Left ventricle myocardium inferior (tissue), 1 donor: ENCODE results near the gene FAM131B. TPM values are rescaled to one million over a fixed set of nuclear protein-coding genes. Genes with fewer than 3 reads are reported as not detected.

ENCODE experiments used
- DNase-seq: peaks from one replicate; pipeline ENCODE4 v3.0.0-alpha.2; 2020
- H3K27ac ChIP-seq: fragments of 200-600 bp; replicated peaks from 2 replicates; pipeline ENCODE4 v1.8.0; 2021
- H3K27me3 ChIP-seq: fragments of 200-600 bp; 2 replicates; pipeline ENCODE4 v1.8.0; 2021; ENCODE audit warnings: low read depth
- H3K36me3 ChIP-seq: fragments of 200-600 bp; 2 replicates; pipeline ENCODE4 v1.8.0; 2021
- H3K4me1 ChIP-seq: fragments of 200-600 bp; 2 replicates; pipeline ENCODE4 v1.8.0; 2021
- H3K4me3 ChIP-seq: fragments of 200-600 bp; 2 replicates; pipeline ENCODE4 v1.8.0; 2021; ENCODE audit warnings: mild to moderate bottlenecking, moderate library complexity
- H3K9me3 ChIP-seq: fragments of 200-600 bp; replicated peaks from 2 replicates; pipeline ENCODE4 v1.8.0; 2021
- intact Hi-C: fragments of 100-400 bp; cut with micrococcal nuclease; formaldehyde crosslinking; loops from one replicate; pipeline ENCODE4 v1.11.0; 2022
- total RNA-seq: library from RNA; stranded (reverse); fragmentation: NEBNext Ultra II Directional; extraction: Animal tissue kit (Norgen Biotek cat#: 25700); gene quantifications from one replicate; pipeline ENCODE4 v1.2.1, GENCODE V29; 2021
- TF ChIP-seq, protein P1 (sequence below): fragments of 200-600 bp; IDR thresholded peaks from 2 replicates; pipeline ENCODE4 v1.8.0; 2021; ENCODE audit warnings: antibody characterized with exemption, mild to moderate bottlenecking, borderline replicate concordance
- donor health status: DM: no; HTN: yes; CAD: no; lungs with severe emphysema.

The FAM131B gene
- total RNA-seq, 1 donor from 2014 or later: 0.47 TPM

DNA sequence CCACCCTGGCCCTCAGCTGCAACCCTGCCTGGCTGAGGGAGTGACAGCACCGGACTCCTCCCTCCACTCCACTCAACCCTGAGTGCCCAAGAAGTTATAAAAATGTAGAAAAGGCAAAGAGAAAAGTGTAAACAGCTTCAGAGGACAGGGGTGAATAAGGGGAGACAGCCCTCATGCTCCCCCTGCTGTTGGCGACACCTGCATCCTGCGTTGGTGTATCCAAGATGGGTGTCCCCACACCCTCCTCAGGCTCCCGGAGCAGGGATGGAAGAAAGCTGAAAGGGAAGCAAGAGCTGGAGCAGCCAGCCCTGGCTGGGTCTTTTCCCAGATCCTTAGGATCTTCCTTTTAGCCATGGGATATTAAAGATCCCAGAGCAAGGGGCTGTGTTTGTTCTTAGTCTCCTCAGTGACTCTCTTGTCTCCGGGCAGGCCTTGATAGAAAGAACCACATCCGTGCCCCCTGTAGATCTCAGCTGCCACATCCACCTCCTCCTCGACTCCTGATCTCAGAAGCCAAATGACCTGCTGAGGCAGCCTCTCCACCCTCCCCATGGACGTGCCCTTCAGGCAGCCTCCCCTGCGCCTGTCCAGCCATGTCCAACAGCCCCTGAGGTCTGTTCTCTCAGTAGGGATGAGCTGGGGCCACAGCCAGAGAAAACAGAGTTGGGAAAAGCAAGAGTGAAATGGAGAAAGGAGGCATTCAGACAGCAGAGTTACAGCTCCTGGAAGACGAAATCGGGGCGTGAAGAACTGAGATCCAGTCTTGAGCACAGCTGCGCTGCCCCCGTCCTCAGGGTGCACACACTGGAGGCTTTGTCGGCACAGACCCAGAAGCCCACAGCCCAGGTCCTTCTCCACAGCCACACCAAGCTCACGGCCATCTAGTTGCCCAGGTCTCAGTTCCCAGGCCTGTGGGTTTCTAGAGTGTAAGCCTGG, 6.8 kb downstream of the FAM131B start:
- TF ChIP-seq, protein P1, sequence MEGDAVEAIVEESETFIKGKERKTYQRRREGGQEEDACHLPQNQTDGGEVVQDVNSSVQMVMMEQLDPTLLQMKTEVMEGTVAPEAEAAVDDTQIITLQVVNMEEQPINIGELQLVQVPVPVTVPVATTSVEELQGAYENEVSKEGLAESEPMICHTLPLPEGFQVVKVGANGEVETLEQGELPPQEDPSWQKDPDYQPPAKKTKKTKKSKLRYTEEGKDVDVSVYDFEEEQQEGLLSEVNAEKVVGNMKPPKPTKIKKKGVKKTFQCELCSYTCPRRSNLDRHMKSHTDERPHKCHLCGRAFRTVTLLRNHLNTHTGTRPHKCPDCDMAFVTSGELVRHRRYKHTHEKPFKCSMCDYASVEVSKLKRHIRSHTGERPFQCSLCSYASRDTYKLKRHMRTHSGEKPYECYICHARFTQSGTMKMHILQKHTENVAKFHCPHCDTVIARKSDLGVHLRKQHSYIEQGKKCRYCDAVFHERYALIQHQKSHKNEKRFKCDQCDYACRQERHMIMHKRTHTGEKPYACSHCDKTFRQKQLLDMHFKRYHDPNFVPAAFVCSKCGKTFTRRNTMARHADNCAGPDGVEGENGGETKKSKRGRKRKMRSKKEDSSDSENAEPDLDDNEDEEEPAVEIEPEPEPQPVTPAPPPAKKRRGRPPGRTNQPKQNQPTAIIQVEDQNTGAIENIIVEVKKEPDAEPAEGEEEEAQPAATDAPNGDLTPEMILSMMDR: no peak
- Histone ChIP-seq H3K27me3 (peaks cover 77% of the 10 kb centered on the region), H3K27ac (no peak overlapping the region), H3K9me3 (no peaks in the 10 kb centered on the region), H3K4me3 (no peak overlapping the region), H3K36me3 (no peaks in the 10 kb centered on the region), H3K4me1 (no peaks in the 10 kb centered on the region)
- DNase-seq: no peak
- intact Hi-C loops: no loop called here

DNA sequence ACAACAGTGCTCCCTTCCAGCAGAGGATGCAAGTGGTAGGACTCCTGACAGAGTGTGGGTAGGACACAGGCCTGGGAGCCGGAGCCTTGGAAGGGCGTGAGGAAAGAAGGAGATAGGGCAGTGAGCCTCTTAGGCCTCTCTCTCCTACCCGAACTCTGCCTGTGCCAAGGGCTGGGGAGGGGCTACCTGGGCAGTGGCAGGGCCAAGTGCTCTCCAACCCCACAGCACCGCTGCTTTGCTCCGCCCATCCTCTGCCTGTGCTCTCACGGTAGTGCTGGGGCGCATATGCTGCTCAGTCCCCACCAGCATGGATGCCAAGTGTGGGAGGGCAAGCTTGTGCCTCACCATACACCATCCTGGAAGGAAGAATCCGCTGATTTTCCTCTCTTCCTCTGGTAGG, 7.5 kb downstream of the FAM131B start:
- Histone ChIP-seq H3K4me3 (no peak overlapping the region), H3K36me3 (no peaks in the 10 kb centered on the region), H3K27ac (no peak overlapping the region), H3K27me3 (peaks cover 77% of the 10 kb centered on the region), H3K9me3 (no peaks in the 10 kb centered on the region), H3K4me1 (no peaks in the 10 kb centered on the region)
- DNase-seq: no peak
- intact Hi-C loops: no loop called here
- TF ChIP-seq, protein P1: no peak

DNA sequence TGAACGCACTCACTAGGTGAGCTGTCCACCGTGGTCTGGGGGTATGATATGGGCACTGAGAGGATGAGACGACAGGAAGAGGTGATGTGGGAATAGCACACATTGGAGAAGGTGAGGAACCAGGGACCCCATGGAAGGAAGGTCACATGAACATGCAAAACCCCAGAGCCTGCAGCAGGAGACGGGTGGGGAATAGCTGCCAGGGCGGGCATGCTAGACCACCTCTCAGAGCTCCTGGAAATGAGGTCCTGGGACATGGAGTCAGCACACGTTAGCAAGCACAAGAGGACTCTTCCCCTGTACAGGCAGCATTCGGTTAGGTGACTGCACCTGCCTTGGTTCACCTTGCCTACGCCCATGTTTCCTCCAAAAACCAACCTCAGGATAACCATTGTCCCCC, 8.1 kb downstream of the FAM131B start:
- no peak overlapping the region for H3K4me3 ChIP-seq
- no peaks in the 10 kb centered on the region for H3K4me1 ChIP-seq
- no peaks in the 10 kb centered on the region for H3K36me3 ChIP-seq
- DNase-seq: no peak
- peaks cover 73% of the 10 kb centered on the region for H3K27me3 ChIP-seq
- no peak overlapping the region for H3K27ac ChIP-seq
- H3K9me3 ChIP-seq: no peaks in the 10 kb centered on the region
- TF ChIP-seq, protein P1: no peak
- intact Hi-C loops: no loop called here

DNA sequence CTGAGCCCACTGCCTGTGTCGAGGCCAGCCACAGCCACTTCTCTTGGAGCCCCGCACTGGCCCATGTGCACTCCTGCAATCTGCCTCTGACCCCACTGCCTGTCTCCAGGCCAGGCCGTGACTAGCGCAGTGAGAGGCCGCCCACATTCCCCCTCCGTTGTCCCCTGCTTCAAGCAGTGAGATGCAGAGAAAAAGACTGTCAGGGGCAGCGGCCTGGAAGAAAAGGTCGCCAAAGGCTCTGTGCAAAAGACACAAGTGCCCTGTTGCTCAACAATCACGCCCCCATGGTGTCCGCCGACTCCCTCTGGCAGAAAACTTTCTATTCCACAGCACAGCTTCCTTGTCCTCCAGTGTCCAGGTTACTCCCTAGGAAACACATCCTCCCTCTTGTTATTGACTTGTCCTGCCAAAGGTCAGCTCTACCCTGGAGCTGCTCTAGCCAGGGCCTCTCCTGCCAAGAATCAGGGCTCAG, 9.9 kb downstream of the FAM131B start:
- intact Hi-C loops: no loop called here
- TF ChIP-seq, protein P1: no peak
- no peaks in the 10 kb centered on the region for H3K36me3 ChIP-seq
- no peak overlapping the region for H3K4me3 ChIP-seq
- DNase-seq: no peak
- H3K27ac ChIP-seq: no peak overlapping the region
- no peaks in the 10 kb centered on the region for H3K9me3 ChIP-seq
- peaks cover 62% of the 10 kb centered on the region for H3K27me3 ChIP-seq
- H3K4me1 ChIP-seq: no peaks in the 10 kb centered on the region

DNA sequence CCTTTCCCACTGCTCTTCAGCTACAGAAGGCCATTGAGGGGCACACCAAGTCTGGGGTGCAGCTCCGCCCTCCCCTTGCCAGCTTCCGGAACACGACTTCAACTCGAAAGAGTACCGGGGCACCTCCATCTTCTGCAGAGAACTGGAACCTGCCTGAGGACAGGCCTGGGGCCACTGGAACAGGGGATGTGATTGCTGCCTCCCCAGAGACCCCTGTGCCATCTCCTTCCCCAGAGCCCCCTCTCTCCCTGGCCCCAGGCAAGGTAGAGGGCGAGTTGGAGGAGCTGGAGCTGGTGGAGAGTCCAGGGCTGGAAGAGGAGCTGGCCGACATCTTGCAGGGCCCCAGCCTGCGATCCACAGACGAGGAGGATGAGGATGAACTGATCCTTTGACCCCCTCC, 10.9 kb downstream of the FAM131B start:
- TF ChIP-seq, protein P1: no peak
- Histone ChIP-seq H3K36me3 (no peaks in the 10 kb centered on the region), H3K4me3 (no peak overlapping the region), H3K4me1 (no peaks in the 10 kb centered on the region), H3K27me3 (peaks cover 61% of the 10 kb centered on the region), H3K9me3 (no peaks in the 10 kb centered on the region), H3K27ac (no peak overlapping the region)
- intact Hi-C loops: no loop called here
- DNase-seq: no peak
